ENCODE results near the gene PSAT1. TPM values are rescaled to one million over a fixed set of nuclear protein-coding genes. Genes with fewer than 3 reads are reported as not detected.
A peak's percentile ranks its signal among the peaks of the same experiment; 100 is the strongest.

PSAT1 gene
- 66.5 and 67.6 TPM in 2 replicates for total RNA-seq

DNA sequence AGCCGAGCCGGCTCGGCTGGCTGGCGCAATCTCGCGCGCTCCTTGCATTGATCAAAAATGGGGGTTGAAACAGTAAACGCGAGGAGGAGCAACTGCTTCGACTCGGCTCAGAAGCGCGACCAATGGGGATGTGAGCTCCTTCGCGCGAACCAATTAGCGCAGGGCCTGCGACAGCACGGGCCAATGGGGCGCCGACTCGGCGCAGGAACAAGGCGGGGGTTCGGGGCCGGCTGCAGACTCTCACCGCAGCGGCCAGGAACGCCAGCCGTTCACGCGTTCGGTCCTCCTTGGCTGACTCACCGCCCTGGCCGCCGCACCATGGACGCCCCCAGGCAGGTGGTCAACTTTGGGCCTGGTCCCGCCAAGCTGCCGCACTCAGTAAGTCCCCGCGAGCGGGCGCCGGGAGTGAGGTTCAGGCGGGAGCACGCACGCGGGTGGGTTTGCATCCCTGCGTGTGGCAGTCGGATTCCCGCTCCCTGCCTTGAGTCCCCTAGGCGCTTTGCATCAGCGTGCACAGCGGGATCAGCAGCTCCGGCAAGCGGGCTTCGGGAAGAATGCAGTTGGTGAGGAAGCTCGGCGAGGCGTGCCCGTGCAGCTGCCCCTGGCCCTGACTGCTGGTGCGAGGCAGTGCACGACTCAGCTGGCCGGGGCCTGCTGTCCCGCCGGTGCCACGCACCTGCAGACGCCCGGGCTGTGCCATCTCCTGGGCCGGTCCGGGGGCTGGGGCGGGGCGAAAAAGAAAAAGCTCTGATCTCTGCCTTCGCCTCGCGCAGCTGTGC, at the start of gene PSAT1:
Gene PSAT1, plus strand, starts transcription at position 233 of the 779 bp plus-strand sequence. Its CDS starts 86 bp downstream, at position 319.
- peak within 1 kb of the TSS; percentile 92 for H3K4me3 Mint-ChIP-seq (ENCODE audit: low read depth)

DNA sequence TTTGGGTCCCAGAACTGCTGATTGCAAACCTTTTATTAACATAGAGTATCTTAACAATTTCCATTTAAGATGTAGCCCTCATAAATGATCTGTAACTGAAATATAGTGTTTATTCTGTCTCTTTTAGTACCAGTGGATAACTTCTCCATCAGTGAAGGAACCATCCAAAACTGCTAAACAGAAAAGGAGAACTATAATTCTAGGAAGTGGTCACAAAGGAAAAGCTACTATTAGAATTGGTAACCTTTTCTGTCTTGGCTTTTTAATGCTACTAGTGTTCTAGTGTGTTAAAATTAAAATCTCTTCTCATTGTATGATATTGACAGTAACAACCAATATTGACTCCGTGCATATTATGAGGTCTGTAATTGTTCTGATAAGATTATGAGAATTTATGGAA, 48.3 kb upstream of the PSAT1 start:
- H3K4me3 Mint-ChIP-seq (ENCODE audit: low read depth): no peak overlapping the region
- peaks cover 55% of the 10 kb centered on the region for H3K36me3 Mint-ChIP-seq (ENCODE audit: low read depth)
- no peak for DNase-seq (ENCODE audit: low spot score)
- H3K27me3 Mint-ChIP-seq (ENCODE audit: low read depth): no peaks in the 10 kb centered on the region
- H3K27ac Mint-ChIP-seq: no peak overlapping the region
- H3K9me3 Mint-ChIP-seq: no peaks in the 10 kb centered on the region
- H3K4me1 Mint-ChIP-seq (ENCODE audit: low read depth): peaks cover 7% of the 10 kb centered on the region
- intact Hi-C loops (cut with micrococcal nuclease): no loop called here

More for the DNA sequence above, at the start of gene PSAT1:
- Mint-ChIP-seq H3K9me3 (no peaks in the 10 kb centered on the region), H3K36me3 (ENCODE audit: low read depth) (peaks cover 34% of the 10 kb centered on the region), H3K4me1 (ENCODE audit: low read depth) (peaks cover 40% of the 10 kb centered on the region), H3K27ac (peak within 1 kb of the TSS; percentile 93), H3K27me3 (ENCODE audit: low read depth) (no peaks in the 10 kb centered on the region)
- intact Hi-C loops (cut with micrococcal nuclease): loop anchor here (2.0 to 5.0 kb wide), 3 partner anchors 35 to 265 kb away; partner anchors contain the start of genes CEP78 and GNAQ
- DNase-seq (ENCODE audit: low spot score): peak; percentile 92

DNA sequence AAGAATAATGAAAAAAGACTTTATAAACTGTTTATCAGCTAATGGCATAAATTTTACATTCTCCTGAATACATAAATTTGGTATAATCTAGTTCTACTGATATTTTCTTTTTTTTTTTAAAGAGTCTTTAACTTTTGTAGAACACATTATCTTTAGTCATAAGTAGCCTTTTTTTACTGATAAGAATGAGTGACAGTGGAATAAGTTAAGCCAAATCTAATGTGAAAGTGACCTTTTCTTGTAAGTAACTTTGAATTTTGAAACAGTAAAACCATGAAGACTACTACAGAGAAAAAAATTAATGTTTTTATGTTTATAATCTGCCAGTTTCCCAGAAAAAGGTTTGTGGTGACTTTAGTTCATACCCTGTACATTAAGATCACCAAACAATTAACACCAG, 47.4 kb upstream of the PSAT1 start:
- no peak for DNase-seq (ENCODE audit: low spot score)
- Mint-ChIP-seq H3K9me3 (no peaks in the 10 kb centered on the region), H3K27me3 (ENCODE audit: low read depth) (no peaks in the 10 kb centered on the region), H3K36me3 (ENCODE audit: low read depth) (peaks cover 53% of the 10 kb centered on the region), H3K4me3 (ENCODE audit: low read depth) (no peak overlapping the region), H3K27ac (no peak overlapping the region), H3K4me1 (ENCODE audit: low read depth) (peaks cover 7% of the 10 kb centered on the region)
- intact Hi-C loops (cut with micrococcal nuclease): no loop called here

DNA sequence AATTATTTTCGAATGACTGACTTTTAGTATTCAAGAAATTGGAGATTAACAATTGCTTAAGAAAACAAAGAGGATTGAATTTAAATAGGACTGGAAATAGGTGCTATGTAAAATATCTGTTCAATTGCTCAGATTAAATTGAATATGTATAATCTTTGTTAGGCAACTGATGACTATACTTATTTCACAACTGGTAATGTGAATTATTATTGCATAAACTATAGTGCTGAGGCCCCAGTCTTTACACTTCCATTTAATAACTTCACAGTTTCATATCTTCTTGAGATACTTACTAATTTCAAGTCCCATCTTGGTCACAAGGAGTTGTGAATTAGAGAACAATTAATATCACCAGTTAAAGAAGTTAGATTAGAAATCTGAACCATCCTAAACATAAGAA, 44.3 kb upstream of the PSAT1 start:
- Mint-ChIP-seq H3K4me3 (ENCODE audit: low read depth) (no peak overlapping the region), H3K27ac (no peak overlapping the region), H3K27me3 (ENCODE audit: low read depth) (no peaks in the 10 kb centered on the region), H3K4me1 (ENCODE audit: low read depth) (peaks cover 7% of the 10 kb centered on the region), H3K9me3 (no peaks in the 10 kb centered on the region), H3K36me3 (ENCODE audit: low read depth) (peaks cover 42% of the 10 kb centered on the region)
- no peak for DNase-seq (ENCODE audit: low spot score)
- intact Hi-C loops (cut with micrococcal nuclease): no loop called here

DNA sequence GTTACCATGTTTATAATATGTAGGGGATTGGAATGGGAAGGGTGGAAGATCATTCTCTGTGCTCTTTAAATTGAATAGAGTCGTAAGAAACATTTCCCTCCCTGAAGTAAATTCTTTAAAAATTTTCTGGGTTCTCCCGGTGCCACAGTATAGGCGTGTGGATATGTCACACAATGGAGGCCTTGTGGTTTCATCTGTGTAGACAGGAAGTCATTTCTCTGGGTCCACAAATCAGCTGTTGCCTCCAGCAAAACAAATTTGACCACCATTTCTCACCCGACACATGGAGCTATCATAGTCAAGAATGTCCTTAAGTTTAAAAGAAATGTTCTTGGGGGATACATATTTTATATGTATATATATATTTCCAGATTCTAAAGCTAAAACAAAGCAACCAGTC, 43.6 kb upstream of the PSAT1 start:
- Mint-ChIP-seq H3K36me3 (ENCODE audit: low read depth) (peaks cover 37% of the 10 kb centered on the region), H3K4me1 (ENCODE audit: low read depth) (peaks cover 7% of the 10 kb centered on the region), H3K27ac (no peak overlapping the region), H3K4me3 (ENCODE audit: low read depth) (no peak overlapping the region), H3K9me3 (no peaks in the 10 kb centered on the region), H3K27me3 (ENCODE audit: low read depth) (no peaks in the 10 kb centered on the region)
- intact Hi-C loops (cut with micrococcal nuclease): no loop called here
- no peak for DNase-seq (ENCODE audit: low spot score)

DNA sequence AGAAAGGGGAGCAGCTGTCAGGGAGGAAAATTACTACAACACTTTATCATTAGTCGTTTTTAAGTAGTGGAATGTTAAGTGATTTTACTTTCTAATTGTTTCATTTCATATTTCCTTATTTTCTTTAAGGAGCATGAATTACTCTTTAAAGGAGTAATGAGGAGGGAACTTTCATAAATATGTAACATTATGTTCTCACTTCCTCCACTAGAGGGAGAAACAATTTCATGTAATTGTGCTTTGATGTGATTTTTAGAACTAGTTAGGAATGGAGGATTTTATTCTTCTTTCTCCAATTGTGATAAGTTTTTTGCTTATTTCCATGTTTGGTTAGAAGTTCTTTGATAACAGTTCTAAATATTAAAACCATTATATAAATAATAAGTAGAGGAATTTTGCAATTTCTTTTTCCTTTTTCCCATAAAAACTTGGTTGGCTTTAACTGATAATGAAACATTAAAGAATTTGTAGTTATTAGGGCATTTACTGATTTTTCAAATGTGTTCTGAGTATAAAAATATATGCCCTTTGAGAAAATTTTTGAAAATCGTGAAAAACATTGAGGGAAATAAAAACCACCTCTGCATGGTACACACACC, 35.4 kb upstream of the PSAT1 start:
- Mint-ChIP-seq H3K27ac (no peak overlapping the region), H3K4me1 (ENCODE audit: low read depth) (no peaks in the 10 kb centered on the region), H3K4me3 (ENCODE audit: low read depth) (no peak overlapping the region), H3K36me3 (ENCODE audit: low read depth) (peaks cover 30% of the 10 kb centered on the region), H3K27me3 (ENCODE audit: low read depth) (no peaks in the 10 kb centered on the region), H3K9me3 (no peaks in the 10 kb centered on the region)
- no peak for DNase-seq (ENCODE audit: low spot score)
- intact Hi-C loops (cut with micrococcal nuclease): loop anchor here (1.0 to 5.0 kb wide), 2 partner anchors 36 to 108 kb away; partner anchors contain the start of gene PSAT1

DNA sequence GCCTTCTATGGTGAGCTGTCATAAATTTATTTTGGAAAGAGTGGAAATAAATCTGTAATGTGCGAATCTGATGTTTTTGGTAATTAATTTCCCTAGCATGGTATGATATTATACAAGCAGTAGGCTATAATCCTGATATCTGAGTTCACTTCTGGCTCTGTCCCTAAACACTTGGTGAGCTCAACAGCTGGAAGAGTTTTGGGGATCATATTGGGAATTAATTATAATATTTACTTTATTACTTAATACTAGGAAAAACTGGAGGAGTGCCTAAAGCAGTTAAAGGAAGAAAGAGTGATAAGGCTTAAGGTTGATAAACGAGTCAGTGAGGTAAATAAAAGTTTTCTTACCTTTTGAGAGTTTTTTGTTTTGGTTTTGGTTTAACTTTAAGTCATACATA, 34.3 kb upstream of the PSAT1 start:
- intact Hi-C loops (cut with micrococcal nuclease): loop anchor here (5.0 kb wide), 1 partner anchor 35 kb away; the partner anchor contains the start of gene PSAT1
- H3K4me3 Mint-ChIP-seq (ENCODE audit: low read depth): no peak overlapping the region
- no peak for DNase-seq (ENCODE audit: low spot score)
- no peak overlapping the region for H3K27ac Mint-ChIP-seq
- H3K4me1 Mint-ChIP-seq (ENCODE audit: low read depth): no peaks in the 10 kb centered on the region
- no peaks in the 10 kb centered on the region for H3K27me3 Mint-ChIP-seq (ENCODE audit: low read depth)
- no peaks in the 10 kb centered on the region for H3K9me3 Mint-ChIP-seq
- H3K36me3 Mint-ChIP-seq (ENCODE audit: low read depth): peaks cover 31% of the 10 kb centered on the region

DNA sequence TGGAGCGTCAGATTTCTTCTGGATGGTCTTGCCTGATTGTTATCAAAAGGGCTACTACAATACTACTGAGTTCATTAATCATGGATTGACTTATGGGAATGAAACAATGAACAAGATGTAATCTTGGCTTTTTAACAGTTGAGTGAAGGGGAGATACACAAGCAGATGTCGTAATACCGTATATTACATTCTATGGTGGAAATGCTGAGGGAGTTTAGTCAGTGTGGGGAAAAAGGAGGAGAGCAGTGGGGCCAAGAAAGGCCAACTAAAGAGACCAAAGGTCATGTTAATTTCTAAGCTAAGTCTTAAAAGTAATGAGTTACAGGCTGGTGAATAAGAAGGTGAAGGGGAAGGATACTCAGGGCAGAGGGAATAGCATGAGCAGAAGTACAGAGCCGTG, 29.0 kb upstream of the PSAT1 start:
- intact Hi-C loops (cut with micrococcal nuclease): no loop called here
- H3K36me3 Mint-ChIP-seq (ENCODE audit: low read depth): peaks cover 43% of the 10 kb centered on the region
- no peaks in the 10 kb centered on the region for H3K27me3 Mint-ChIP-seq (ENCODE audit: low read depth)
- no peak for DNase-seq (ENCODE audit: low spot score)
- H3K4me3 Mint-ChIP-seq (ENCODE audit: low read depth): no peak overlapping the region
- H3K27ac Mint-ChIP-seq: no peak overlapping the region
- no peaks in the 10 kb centered on the region for H3K4me1 Mint-ChIP-seq (ENCODE audit: low read depth)
- no peaks in the 10 kb centered on the region for H3K9me3 Mint-ChIP-seq

DNA sequence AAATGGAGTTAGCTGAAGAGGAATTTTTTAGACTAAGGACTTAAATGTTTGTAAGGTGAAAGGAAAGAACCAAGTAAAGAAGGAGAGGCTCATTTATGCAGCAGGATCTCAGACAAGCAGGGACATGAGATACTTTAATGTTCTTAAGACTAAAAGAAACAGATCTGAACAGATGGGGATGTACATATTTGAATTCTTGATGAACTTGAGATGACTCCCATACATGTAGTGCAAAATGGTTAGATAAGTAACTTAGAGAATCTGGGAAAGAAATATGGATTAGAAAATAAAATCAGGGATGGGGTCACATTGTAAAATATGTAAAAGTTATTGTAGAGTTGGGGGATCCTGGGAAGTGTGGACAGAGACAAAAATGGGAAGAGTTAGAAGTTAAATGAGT, 27.1 kb upstream of the PSAT1 start:
- no peak for DNase-seq (ENCODE audit: low spot score)
- no peak overlapping the region for H3K27ac Mint-ChIP-seq
- H3K9me3 Mint-ChIP-seq: no peaks in the 10 kb centered on the region
- H3K4me1 Mint-ChIP-seq (ENCODE audit: low read depth): no peaks in the 10 kb centered on the region
- H3K36me3 Mint-ChIP-seq (ENCODE audit: low read depth): peaks cover 49% of the 10 kb centered on the region
- intact Hi-C loops (cut with micrococcal nuclease): no loop called here
- H3K27me3 Mint-ChIP-seq (ENCODE audit: low read depth): no peaks in the 10 kb centered on the region
- no peak overlapping the region for H3K4me3 Mint-ChIP-seq (ENCODE audit: low read depth)

DNA sequence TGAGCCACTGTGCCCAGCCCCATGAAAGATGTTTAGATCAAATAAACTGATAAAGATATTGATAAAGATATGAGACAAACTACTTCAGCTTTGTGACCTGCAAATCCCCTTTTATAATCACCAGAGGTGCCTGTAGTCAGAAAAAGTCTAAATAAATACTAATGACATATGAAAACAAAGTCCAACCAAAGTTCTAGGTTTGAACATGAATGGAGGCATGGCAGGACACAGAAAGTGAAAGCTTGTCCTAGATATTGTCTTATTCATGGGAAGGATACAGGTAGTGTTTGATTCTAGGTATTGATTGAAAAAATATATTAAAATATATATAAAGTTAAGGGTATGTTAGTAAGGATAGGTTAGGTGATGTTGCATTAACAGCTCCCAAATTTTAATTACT, 24.6 kb upstream of the PSAT1 start:
- Mint-ChIP-seq H3K27me3 (ENCODE audit: low read depth) (no peaks in the 10 kb centered on the region), H3K4me1 (ENCODE audit: low read depth) (no peaks in the 10 kb centered on the region), H3K27ac (no peak overlapping the region), H3K4me3 (ENCODE audit: low read depth) (no peak overlapping the region), H3K36me3 (ENCODE audit: low read depth) (peaks cover 33% of the 10 kb centered on the region), H3K9me3 (no peaks in the 10 kb centered on the region)
- intact Hi-C loops (cut with micrococcal nuclease): no loop called here
- DNase-seq (ENCODE audit: low spot score): no peak

DNA sequence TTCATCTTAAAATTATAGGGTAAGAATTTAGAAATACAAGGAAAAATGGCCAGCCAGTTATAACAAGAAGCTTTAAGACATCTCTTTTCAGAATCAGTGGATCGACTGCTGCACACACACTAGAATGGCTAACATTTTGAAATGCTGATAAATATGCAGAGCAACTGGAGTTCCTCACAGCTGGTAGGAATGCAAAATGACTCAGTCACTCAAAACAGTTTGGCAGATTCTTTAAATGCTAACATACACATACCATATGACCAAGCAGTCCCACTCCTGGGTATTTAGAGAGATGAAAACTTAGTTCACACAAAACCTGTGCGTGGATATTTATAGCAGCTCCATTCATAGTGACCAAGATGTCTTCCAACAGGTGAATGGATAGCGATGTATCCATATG, 23.2 kb upstream of the PSAT1 start:
- H3K27ac Mint-ChIP-seq: no peak overlapping the region
- DNase-seq (ENCODE audit: low spot score): no peak
- no peaks in the 10 kb centered on the region for H3K27me3 Mint-ChIP-seq (ENCODE audit: low read depth)
- H3K4me1 Mint-ChIP-seq (ENCODE audit: low read depth): peaks cover 5% of the 10 kb centered on the region
- no peaks in the 10 kb centered on the region for H3K9me3 Mint-ChIP-seq
- intact Hi-C loops (cut with micrococcal nuclease): no loop called here
- no peak overlapping the region for H3K4me3 Mint-ChIP-seq (ENCODE audit: low read depth)
- peaks cover 25% of the 10 kb centered on the region for H3K36me3 Mint-ChIP-seq (ENCODE audit: low read depth)

DNA sequence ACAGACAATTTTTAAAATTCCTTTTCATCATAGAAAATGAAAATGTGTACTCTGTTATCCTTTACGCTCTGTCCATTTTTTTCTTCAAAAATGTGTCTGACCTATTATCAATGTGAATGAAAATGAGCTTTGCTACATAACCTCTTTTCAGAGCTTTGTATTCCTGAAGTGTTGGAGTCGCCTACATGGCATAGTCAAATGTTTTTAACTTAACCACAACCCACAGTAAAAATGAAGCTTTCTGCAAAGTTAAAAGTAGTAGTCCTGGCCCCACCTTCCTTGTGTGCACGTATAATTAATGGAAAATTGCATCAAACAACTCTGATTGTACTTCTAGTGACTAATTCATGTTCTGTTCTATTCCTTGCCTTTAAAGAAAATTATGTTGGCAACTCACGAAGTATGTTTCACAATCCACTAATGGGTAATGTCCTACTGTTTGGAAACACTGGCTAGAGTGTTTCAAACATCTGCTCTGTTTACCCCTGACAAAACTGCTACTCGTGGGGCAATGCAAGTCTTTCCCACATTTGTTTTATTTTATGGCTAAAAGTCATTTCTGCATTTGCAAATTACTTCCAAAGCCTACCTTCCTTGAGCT, 18.6 kb upstream of the PSAT1 start:
- no peak overlapping the region for H3K4me3 Mint-ChIP-seq (ENCODE audit: low read depth)
- intact Hi-C loops (cut with micrococcal nuclease): no loop called here
- H3K27me3 Mint-ChIP-seq (ENCODE audit: low read depth): no peaks in the 10 kb centered on the region
- peaks cover 6% of the 10 kb centered on the region for H3K36me3 Mint-ChIP-seq (ENCODE audit: low read depth)
- no peaks in the 10 kb centered on the region for H3K9me3 Mint-ChIP-seq
- H3K4me1 Mint-ChIP-seq (ENCODE audit: low read depth): peaks cover 5% of the 10 kb centered on the region
- no peak for DNase-seq (ENCODE audit: low spot score)
- no peak overlapping the region for H3K27ac Mint-ChIP-seq

DNA sequence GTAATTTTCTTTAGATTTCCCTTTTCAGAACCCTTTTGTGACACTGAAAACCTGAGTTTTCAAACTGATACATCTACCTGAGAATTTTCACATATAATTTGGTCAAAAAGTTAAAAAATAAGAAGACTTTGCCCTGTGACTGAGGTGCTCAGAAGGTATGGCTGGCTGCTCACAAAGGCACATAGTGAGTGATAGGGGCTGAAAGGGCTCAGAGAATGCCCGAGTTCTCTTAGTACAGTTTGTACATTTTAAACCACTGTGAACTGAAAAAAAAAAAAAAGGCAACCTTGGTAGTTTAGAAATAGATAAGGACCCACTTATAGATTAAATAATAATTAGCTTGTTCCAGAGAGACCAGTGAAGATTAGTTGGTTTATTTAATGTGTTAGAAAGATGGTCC, 18.1 kb upstream of the PSAT1 start:
- peaks cover 5% of the 10 kb centered on the region for H3K36me3 Mint-ChIP-seq (ENCODE audit: low read depth)
- H3K27ac Mint-ChIP-seq: no peak overlapping the region

More for the DNA sequence above, 18.1 kb upstream of the PSAT1 start:
- intact Hi-C loops (cut with micrococcal nuclease): no loop called here
- Mint-ChIP-seq H3K4me1 (ENCODE audit: low read depth) (peaks cover 5% of the 10 kb centered on the region), H3K27me3 (ENCODE audit: low read depth) (no peaks in the 10 kb centered on the region), H3K4me3 (ENCODE audit: low read depth) (no peak overlapping the region), H3K9me3 (no peaks in the 10 kb centered on the region)
- no peak for DNase-seq (ENCODE audit: low spot score)

All from activated T-helper 2 cell treated with anti-CD3 and anti-CD28 coated beads, Interferon-gamma antibody, Interleukin-2, Interleukin-4, amounts not matched to agents 10 μg/mL and 5 μg/mL and 100 μg/mL, durations not matched to agents 14 hours and 24 hours and 36 hours (primary cell).